ENCODE results near the gene SND1. TPM values are rescaled to one million over a fixed set of nuclear protein-coding genes. Genes with fewer than 3 reads are reported as not detected.

The SND1 gene
- total RNA-seq, 1 donor from 2014 or later, result 85.9 TPM

- no peak overlapping the region for H3K27ac ChIP-seq
- no peaks in the 10 kb centered on the region for H3K27me3 ChIP-seq
- H3K36me3 ChIP-seq, result peaks cover 0 to 24% of the 10 kb centered on the region in 2 donors
- DNase-seq (ENCODE audit: extremely low spot score in 2 of 2), result no peak
- TF ChIP-seq POLR2AphosphoS5 (IDR thresholded peaks at IDR 0.05; ENCODE audit: insufficient read depth in 1 of 2, low read depth in 1 of 2) (no peak), POLR2A (IDR thresholded peaks at IDR 0.05) (no peak), CTCF (IDR thresholded peaks at IDR 0.05) (no peak)
- H3K4me1 ChIP-seq, result peaks cover 7% of the 10 kb centered on the region
- no peak overlapping the region for H3K4me3 ChIP-seq
- intact Hi-C loops (cut with DNase I), result no loop called here
- H3K9me3 ChIP-seq, result no peaks in the 10 kb centered on the region
Observed at GRCh38 chr7:127993987-127994386, 342.0 kb downstream of the SND1 start.

GRCh38 chr7:127995156-127995880, 343.3 kb downstream of the SND1 start:
- Histone ChIP-seq H3K36me3 (peaks cover 0 to 24% of the 10 kb centered on the region in 2 donors), H3K4me3 (no peak overlapping the region), H3K27me3 (no peaks in the 10 kb centered on the region), H3K9me3 (no peaks in the 10 kb centered on the region), H3K4me1 (peaks cover 7% of the 10 kb centered on the region), H3K27ac (peak overlapping the region; percentile 8)
- intact Hi-C loops (cut with DNase I), result no loop called here
- TF ChIP-seq POLR2A (IDR thresholded peaks at IDR 0.05) (no peak), CTCF (IDR thresholded peaks at IDR 0.05) (no peak), POLR2AphosphoS5 (IDR thresholded peaks at IDR 0.05; ENCODE audit: insufficient read depth in 1 of 2, low read depth in 1 of 2) (no peak)
- no peak for DNase-seq (ENCODE audit: extremely low spot score in 2 of 2)

- Histone ChIP-seq H3K9me3 (no peaks in the 10 kb centered on the region), H3K27ac (no peak overlapping the region), H3K4me1 (peaks cover 7% of the 10 kb centered on the region), H3K4me3 (no peak overlapping the region), H3K36me3 (peaks cover 0 to 23% of the 10 kb centered on the region in 2 donors), H3K27me3 (no peaks in the 10 kb centered on the region)
- intact Hi-C loops (cut with DNase I), result no loop called here
- DNase-seq (ENCODE audit: extremely low spot score in 2 of 2), result no peak
- TF ChIP-seq CTCF (IDR thresholded peaks at IDR 0.05), result no peak
- no peak for TF ChIP-seq POLR2A (IDR thresholded peaks at IDR 0.05)
- no peak for TF ChIP-seq POLR2AphosphoS5 (IDR thresholded peaks at IDR 0.05; ENCODE audit: insufficient read depth in 1 of 2, low read depth in 1 of 2)
Observed at GRCh38 chr7:127995881-127996215, 343.9 kb downstream of the SND1 start.

GRCh38 chr7:127996253-127997071, 344.5 kb downstream of the SND1 start:
- intact Hi-C loops (cut with DNase I), result no loop called here
- no peak overlapping the region for H3K4me3 ChIP-seq
- peaks cover 7% of the 10 kb centered on the region for H3K4me1 ChIP-seq
- no peak overlapping the region for H3K27ac ChIP-seq
- H3K36me3 ChIP-seq, result peaks cover 0 to 17% of the 10 kb centered on the region in 2 donors
- H3K27me3 ChIP-seq, result no peaks in the 10 kb centered on the region
- H3K9me3 ChIP-seq, result no peaks in the 10 kb centered on the region
- no peak for DNase-seq (ENCODE audit: extremely low spot score in 2 of 2)
- TF ChIP-seq CTCF (IDR thresholded peaks at IDR 0.05) (no peak), POLR2A (IDR thresholded peaks at IDR 0.05) (no peak), POLR2AphosphoS5 (IDR thresholded peaks at IDR 0.05; ENCODE audit: insufficient read depth in 1 of 2, low read depth in 1 of 2) (no peak)

Data from vagina (tissue), 2 donors.